ENCODE results near the gene KCNS1. TPM values are rescaled to one million over a fixed set of nuclear protein-coding genes. Genes with fewer than 3 reads are reported as not detected.

The KCNS1 gene
- total RNA-seq, 1 experiment from 2014 or later = not detected

- no peaks in the 10 kb centered on the region for H3K4me1 ChIP-seq (ENCODE audit: insufficient read depth, low read length)
- DNase-seq (no peak), ATAC-seq (no peak)
- no peaks in the 10 kb centered on the region for H4K20me1 ChIP-seq (ENCODE audit: low read length)
- H3K27ac ChIP-seq (ENCODE audit: low read length) = no peak overlapping the region
- no peak for TF ChIP-seq CTCF (conservative IDR thresholded peaks at IDR 0.05; ENCODE audit: low read depth, low read length)
- no peak for TF ChIP-seq EZH2phosphoT487 (IDR thresholded peaks at IDR 0.05; ENCODE audit: borderline replicate concordance, low read length)
- H3K27me3 ChIP-seq (ENCODE audit: low read length) = no peaks in the 10 kb centered on the region
- no peak overlapping the region for H3K4me3 ChIP-seq (ENCODE audit: low read length)
- no peaks in the 10 kb centered on the region for H3K9me3 ChIP-seq (ENCODE audit: low read length)
- intact Hi-C loops (cut with micrococcal nuclease) = no loop called here
- H3K36me3 ChIP-seq (ENCODE audit: low read depth, low read length) = no peaks in the 10 kb centered on the region
- ChIA-PET POLR2A (ENCODE audit: unreplicated experiment) (no interaction called here), CTCF (interaction anchor here (0.5 kb wide), 1 partner anchor 21 kb away, joined by 3 read pairs; no protein-coding TSS in a partner anchor)
- no TSS peak for BruUV-seq (replicated peaks)
- H2AFZ ChIP-seq (ENCODE audit: low read length) = no peak overlapping the region
- H3K9ac ChIP-seq (ENCODE audit: low read length) = no peak overlapping the region
- no peaks in the 10 kb centered on the region for H3K79me2 ChIP-seq (ENCODE audit: low read length)
- H3K4me2 ChIP-seq (ENCODE audit: low read length) = no peak overlapping the region
- H3K9me2 ChIP-seq (replicated peaks; ENCODE audit: low read length) = no peaks in the 10 kb centered on the region
- no peaks in the 10 kb centered on the region for H3F3A ChIP-seq (ENCODE audit: low read length, unreplicated experiment)
These were observed 12.9 kb upstream of the KCNS1 start for GRCh38 chr20:45113865-45114264.

DNA sequence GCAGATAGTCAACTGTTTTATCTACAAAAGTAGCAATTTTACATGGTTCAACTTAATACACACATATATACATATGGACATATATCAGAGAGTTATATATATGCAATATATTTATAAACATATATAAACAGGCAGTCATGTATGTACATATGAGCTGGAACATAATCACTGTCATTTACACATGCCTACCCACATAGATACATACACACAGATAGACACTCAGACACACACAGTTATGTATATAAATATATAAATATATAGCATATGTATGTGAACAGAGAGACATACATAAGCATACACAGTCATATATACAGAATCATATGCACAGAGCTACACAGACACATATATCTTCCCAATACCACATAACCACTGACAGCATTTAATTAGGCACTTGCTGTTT, 11.8 kb upstream of the KCNS1 start:
- TF ChIP-seq CTCF (conservative IDR thresholded peaks at IDR 0.05; ENCODE audit: low read depth, low read length) (no peak), EZH2phosphoT487 (IDR thresholded peaks at IDR 0.05; ENCODE audit: borderline replicate concordance, low read length) (no peak), EZH2 (IDR thresholded peaks at IDR 0.05; ENCODE audit: low read length, unreplicated experiment) (no peak)
- no peaks in the 10 kb centered on the region for H3K36me3 ChIP-seq (ENCODE audit: low read depth, low read length)
- no peaks in the 10 kb centered on the region for H3K79me2 ChIP-seq (ENCODE audit: low read length)
- H3K4me1 ChIP-seq (ENCODE audit: insufficient read depth, low read length) = no peaks in the 10 kb centered on the region
- DNase-seq = no peak
- no peaks in the 10 kb centered on the region for H3K9me2 ChIP-seq (replicated peaks; ENCODE audit: low read length)
- POLR2A ChIA-PET (ENCODE audit: unreplicated experiment) = no interaction called here
- ATAC-seq = no peak
- CTCF ChIA-PET = interaction anchor here (0.6 to 2.4 kb wide), 2 partner anchors 8 to 69 kb away, joined by 3 to 8 read pairs; no protein-coding TSS in a partner anchor
- no peak overlapping the region for H3K4me2 ChIP-seq (ENCODE audit: low read length)
- no peaks in the 10 kb centered on the region for H3K27me3 ChIP-seq (ENCODE audit: low read length)
- no peak overlapping the region for H3K9ac ChIP-seq (ENCODE audit: low read length)
- no peaks in the 10 kb centered on the region for H3K9me3 ChIP-seq (ENCODE audit: low read length)
- no TSS peak for BruUV-seq (replicated peaks)
- no peak overlapping the region for H2AFZ ChIP-seq (ENCODE audit: low read length)
- no peaks in the 10 kb centered on the region for H4K20me1 ChIP-seq (ENCODE audit: low read length)
- H3F3A ChIP-seq (ENCODE audit: low read length, unreplicated experiment) = no peaks in the 10 kb centered on the region
- no peak overlapping the region for H3K4me3 ChIP-seq (ENCODE audit: low read length)
- no peak overlapping the region for H3K27ac ChIP-seq (ENCODE audit: low read length)
- intact Hi-C loops (cut with micrococcal nuclease) = no loop called here

- Histone ChIP-seq H3K9me3 (ENCODE audit: low read length) (no peaks in the 10 kb centered on the region), H3K36me3 (ENCODE audit: low read depth, low read length) (no peaks in the 10 kb centered on the region), H3K4me3 (ENCODE audit: low read length) (no peak overlapping the region), H3K4me2 (ENCODE audit: low read length) (no peak overlapping the region), H3K9ac (ENCODE audit: low read length) (no peak overlapping the region), H3K27me3 (ENCODE audit: low read length) (no peaks in the 10 kb centered on the region), H3K4me1 (ENCODE audit: insufficient read depth, low read length) (no peaks in the 10 kb centered on the region), H3F3A (ENCODE audit: low read length, unreplicated experiment) (no peaks in the 10 kb centered on the region), H4K20me1 (ENCODE audit: low read length) (no peaks in the 10 kb centered on the region), H2AFZ (ENCODE audit: low read length) (no peak overlapping the region), H3K27ac (ENCODE audit: low read length) (no peak overlapping the region), H3K9me2 (replicated peaks; ENCODE audit: low read length) (no peaks in the 10 kb centered on the region), H3K79me2 (ENCODE audit: low read length) (no peaks in the 10 kb centered on the region)
- DNase-seq (peak; percentile 45), ATAC-seq (peak; percentile 23; the same call in 1 of the 2 replicates)
- ChIA-PET CTCF (interaction anchor here (0.6 to 2.4 kb wide), 5 partner anchors 16 to 312 kb away, joined by 3 to 8 read pairs (median 4); no protein-coding TSS in a partner anchor), POLR2A (ENCODE audit: unreplicated experiment) (no interaction called here)
- no TSS peak for BruUV-seq (replicated peaks)
- TF ChIP-seq CTCF (conservative IDR thresholded peaks at IDR 0.05; ENCODE audit: low read depth, low read length) (peak; percentile 85), EZH2 (IDR thresholded peaks at IDR 0.05; ENCODE audit: low read length, unreplicated experiment) (no peak), EZH2phosphoT487 (IDR thresholded peaks at IDR 0.05; ENCODE audit: borderline replicate concordance, low read length) (no peak)
- intact Hi-C loops (cut with micrococcal nuclease) = no loop called here
These were observed 11.0 kb upstream of the KCNS1 start for GRCh38 chr20:45111799-45112471.
